HG03520 (cell line): Measurements from ENCODE around the gene BCR.

Source experiments
- ATAC-seq: cut with Tn5 transposase; IDR thresholded peaks from one replicate; pipeline ENCODE4 v1.9.1; 2021; ENCODE audit warnings: mild to moderate bottlenecking, moderate library complexity; ENCODE audit not compliant: unreplicated experiment

The BCR gene

DNA sequence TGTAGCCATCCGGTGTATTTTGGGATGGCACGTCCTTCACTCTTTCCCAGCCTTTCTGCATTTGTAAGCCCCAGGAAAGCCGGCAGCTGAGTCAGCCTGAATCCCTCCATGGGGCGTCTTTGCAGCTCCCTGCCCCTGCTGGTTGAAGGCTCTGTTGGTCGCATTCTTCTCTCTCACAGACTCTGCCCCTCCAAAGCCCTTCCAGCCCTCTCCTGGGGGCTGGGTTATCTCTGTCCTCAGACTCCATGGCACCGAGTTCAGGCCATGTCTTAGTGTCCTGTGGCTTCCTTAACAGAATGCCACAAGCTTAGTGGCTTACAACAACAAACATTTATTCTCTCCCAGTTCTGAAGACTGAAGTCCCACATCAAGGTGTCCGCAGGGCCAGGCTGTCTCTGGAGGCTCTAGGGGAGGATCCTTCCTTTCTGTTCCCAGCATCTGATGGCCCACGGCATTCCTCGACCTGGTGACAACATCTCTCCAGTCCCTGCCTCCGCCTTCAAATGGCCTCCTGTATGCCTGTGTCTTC is 62.2 kb downstream of the BCR start:
- ATAC-seq = no peak

DNA sequence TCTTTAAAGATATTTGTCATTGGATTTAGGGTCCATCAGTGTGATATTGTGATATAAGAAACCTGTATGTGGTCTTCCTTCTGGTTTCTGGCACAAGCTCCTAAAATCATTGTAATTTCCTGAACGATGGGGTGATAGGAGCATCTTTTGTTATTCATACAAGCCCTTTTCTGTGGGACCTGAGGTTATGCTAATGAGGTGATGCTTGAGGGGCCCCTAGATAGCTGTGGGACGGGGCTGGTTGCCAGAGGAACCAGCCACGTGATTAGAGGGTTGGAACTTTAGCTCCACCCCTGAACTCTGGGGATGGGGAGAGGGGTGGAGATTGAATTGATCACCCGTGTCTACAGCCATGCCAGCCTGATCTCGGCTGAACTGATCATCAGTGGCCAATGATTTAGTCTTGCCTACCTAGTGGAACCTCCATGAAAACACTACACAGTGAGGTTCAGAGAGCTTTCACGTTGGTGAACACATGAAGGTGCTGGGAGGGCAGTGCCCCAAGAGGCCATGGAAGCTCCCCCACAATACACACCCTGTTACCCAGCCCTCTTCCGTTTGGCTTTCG is 62.8 kb downstream of the BCR start:
- no peak for ATAC-seq

DNA sequence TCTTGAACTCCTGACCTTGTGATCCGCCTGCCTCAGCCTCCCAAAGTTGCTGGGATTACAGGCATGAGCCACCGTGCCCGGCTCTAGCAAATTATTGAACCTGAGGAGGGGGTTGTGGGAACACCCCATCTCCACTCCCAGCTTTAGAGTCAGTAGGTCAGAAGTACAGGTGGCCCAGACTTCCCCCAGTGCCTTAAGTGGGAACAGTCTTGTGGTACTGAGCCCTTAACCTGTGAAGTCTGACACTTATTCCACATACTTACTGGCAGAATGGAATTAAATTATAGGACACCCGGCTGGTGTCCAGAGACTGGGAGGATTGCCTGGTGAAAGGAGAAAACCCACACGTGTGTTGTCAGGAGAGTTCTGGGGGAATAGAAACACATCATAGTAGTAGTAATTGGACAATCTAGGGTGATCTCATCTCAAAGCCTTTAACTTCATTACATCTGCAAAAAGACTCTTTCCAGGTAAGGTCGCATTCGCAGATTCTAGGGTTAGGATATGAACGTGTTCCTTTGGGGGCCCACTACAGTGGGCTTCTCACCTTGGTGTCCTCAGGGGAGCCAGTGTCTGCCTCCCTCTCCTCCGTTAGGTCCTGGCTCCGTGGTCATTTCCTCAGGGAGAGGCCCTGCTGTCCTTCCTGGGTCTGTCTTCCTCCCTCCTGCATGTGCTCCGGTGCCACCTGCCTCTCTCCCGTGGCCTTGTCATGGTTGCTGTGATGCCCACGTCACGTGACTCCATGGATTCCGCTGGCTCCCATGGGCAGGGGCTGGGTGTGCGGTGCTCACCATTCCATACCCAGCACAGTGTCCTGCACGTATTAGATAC is 63.8 kb downstream of the BCR start:
- ATAC-seq = no peak

DNA sequence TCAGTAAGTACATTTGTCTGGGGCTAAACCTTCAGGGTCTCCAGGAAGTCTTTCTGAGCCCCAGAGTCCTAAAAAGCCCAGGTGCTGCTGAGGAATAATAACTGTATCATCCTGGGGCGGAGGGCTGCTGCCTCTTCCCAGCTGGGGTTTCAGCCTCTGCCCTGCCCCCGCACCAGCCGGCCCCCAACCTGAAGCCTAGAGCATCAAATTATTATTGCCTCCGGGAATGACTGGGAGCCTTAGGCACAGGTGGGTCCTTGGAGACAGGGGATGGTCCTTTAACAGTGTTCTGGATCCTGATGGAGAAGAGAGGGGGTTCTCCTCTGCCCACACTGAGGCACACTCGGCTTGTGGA is 64.4 kb downstream of the BCR start:
- ATAC-seq = no peak

DNA sequence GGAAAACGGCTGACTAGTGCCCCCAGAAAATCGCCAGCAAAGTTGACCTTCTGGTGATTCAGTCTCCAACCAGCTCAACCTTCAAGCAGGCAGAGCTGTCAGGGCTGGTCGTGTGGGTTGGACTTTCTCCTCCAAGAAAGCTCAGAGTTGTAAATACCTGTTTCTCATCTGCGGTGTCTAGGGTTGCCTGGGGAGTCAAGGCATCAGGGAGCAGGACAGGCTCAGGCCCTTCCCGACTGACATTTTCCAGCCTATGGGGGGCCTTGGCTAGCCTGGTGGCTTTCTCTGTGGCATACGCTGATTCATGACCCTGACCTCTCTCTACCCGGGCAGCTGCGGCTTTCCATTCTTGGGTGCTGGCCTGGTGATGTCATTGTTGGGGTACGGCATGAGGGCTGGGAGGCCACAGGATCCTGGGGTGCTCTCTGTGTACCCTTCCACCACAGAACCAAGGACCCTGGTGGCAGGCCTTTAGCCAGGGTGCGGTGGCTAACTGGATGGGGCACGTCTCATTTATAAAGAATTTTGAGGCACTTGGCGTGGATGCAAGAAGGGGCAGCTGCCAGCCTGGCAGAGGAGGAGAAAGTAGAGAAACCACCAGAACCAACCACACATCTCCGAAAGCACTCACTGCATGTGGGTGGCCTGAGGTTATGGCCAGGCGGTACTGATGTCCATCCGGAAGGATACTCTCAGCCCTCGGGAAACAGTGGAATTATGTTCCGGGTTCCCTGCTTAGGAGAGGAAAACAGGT is 64.9 kb downstream of the BCR start:
- ATAC-seq = no peak

DNA sequence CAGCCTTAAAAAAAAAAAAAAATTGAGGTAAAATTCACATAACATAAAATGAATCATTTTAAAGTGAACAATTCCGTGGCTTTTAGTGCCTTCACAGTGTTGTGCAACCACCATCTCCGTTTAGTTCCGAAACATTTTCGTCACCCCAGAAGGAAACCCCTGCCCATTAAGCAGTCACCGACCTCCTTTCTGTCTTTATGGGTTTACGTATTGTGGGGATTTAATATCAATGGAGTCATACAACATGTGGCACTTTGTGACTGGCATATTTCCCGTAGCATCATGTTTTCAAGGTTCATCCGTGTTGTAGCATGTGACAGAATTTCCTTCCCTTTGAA is 65.5 kb downstream of the BCR start:
- no peak for ATAC-seq

DNA sequence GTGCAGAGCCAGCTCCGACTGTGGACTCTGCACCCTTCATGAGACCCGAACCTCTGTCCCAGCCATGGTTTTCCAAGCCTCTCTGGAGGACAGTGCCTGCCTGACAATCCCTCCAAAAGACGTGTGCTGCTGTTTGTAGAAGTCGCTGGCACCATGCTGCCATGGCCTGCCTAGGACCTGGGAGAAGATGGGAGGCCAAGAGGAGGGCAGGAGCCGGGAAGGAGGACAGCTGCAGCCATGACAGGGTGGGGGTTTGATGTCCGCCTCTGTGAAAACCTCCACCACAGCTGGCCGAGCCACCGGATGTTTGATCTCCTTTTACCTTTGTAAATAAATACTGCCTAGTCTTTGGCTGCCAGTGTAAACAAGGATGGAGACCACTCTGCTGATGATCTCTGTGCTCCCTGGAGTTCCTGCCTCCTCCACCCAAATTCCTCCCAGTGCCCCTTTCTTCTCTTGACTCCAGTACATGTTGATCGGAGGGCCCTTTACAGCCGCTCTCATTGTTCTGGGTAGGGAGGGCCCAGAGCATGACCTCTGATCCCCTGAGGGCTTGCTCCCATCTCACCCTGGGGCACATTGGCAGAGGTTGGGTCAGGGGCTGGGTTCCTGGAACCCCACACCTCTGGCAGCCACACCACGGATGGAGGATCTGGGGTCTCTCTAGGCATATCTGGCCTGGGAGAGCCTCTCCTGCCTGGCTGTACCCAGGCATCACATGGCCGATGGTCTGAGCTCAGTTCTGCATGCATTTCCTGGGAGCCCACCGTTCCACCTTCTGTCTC is 66.9 kb downstream of the BCR start:
- no peak for ATAC-seq

DNA sequence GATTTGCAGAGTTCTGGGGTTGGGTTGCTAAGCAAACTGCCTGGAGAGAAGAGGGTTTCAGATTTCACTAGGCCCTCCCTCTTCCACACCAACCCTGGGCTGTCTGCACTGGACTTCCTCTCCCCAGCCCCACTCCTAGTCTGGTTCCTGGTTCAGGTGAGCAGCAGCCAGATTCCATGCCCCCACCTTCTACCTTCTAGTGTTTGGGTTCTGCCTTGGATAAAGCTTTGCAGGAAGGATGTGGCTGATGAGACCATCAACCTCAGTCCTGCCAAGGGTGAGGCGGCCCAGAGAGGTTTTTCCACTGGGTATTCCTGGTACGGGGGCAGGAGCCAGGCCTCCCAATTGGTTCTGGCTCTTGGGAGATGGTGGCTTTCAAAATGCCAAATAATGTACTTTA is 68.3 kb downstream of the BCR start:
- ATAC-seq = no peak

DNA sequence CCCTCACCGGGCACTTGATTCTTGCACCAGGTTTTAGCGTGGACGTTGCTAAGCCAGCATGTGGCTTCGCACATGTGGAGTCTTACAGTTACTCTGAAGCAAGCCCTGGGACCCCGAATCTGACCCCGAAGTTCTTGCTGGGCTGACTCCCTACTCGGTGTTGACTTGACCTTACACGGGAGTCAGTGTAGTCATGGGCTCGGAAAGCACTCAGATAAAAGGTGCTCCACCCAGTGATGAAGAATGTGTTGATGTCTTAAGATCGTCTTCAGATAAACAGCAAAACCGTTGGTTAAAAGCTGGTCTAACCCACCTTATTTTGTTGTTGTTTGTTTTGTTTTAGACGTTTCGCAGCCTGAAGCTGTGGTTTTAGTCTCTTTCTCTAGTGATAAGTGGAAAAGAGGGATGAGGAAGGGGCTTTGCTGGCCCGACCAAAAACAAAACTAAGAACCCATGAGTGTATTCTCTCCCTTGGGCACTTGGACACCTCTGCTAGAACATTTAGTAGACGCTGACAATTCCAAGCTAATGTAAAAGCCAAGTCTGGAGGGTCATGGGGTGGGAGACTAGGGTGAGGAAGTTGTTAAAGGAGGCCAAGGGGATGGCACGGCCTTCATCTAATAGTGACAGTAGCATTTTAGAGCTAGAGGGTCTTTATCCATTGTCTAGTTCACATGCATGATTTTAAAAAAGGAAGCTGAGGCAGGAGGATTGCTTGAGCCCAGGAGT is 69.9 kb downstream of the BCR start:
- no peak for ATAC-seq

DNA sequence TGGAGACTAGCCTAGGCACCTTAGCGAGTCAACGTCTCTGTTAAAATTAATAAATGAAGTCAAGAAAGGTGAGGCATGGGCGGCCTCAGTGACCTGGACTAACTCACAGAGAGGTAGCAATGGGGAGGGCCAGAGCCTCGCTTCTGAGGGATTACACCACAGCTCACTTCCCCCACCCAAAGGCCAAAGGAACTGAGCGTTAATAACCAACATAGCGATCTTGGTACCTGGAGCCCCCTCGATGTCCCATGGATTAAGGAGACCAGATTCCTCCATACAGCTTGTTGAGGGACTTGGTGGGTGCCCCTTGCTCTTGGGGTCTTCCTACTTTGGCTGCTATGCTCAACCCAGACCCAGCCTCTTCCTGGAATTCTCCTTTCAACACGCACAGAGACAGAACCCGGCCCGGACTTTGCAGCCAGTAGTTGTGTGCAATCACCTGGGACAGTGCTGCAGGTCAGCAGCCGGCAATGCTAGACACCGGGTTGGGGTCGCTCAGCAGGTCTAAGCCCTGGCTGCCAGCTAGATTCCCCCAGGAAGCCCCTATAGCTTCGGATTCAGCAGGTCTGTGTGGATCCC is 70.6 kb downstream of the BCR start:
- no peak for ATAC-seq

DNA sequence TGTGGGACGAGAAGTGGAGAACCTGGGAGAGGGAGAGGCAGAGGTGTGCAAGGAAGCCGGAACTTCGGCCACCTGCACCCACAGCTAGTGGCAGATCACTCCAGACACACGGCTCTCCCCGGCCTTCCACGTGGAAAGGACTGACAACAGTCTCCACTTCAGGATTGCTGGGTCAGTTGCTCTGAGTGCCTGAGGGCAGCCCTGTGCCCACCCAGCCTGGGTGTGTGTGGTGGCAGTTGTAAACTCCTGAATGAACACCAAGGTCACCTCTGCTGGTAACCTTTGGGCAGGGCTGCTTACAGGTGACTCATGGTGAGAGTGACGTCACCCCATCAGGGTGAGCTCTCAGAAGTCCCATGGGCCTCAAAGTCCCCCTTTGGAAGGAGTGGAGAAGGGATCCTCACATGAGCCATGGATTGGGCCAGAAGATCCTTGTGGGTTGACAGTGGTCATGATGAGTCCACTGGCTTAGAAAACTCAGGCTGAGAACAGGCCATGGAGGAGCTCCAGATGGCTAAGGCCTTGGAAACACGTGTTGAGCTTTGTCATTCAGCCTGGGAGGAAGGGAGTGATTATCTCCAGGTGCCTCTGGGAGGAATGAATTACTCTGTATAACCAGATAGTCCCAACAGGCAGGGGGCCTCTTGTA is 71.3 kb downstream of the BCR start:
- ATAC-seq = no peak

DNA sequence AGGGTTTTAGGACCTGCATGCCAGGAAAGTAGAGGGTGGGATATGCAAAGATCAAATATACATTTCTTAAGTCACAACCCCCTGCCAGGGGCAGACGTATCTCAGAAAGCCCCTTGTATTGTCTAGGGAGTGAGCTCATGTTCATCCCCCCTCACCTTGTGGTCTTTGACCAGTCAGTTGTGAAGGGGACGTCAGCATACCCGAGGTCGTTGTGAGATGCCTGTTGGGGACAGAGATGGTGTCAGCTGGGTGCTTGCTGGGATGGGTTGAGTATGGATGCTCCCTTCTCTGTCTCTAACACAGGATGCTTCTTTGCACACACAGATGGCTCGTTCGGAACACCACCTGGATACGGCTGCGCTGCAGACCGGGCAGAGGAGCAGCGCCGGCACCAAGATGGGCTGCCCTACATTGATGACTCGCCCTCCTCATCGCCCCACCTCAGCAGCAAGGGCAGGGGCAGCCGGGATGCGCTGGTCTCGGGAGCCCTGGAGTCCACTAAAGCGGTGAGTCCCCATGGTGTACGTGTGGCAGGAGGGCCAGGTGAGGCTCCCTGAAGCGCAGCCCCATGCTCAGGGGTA is 73.3 kb downstream of the BCR start:
- no peak for ATAC-seq

DNA sequence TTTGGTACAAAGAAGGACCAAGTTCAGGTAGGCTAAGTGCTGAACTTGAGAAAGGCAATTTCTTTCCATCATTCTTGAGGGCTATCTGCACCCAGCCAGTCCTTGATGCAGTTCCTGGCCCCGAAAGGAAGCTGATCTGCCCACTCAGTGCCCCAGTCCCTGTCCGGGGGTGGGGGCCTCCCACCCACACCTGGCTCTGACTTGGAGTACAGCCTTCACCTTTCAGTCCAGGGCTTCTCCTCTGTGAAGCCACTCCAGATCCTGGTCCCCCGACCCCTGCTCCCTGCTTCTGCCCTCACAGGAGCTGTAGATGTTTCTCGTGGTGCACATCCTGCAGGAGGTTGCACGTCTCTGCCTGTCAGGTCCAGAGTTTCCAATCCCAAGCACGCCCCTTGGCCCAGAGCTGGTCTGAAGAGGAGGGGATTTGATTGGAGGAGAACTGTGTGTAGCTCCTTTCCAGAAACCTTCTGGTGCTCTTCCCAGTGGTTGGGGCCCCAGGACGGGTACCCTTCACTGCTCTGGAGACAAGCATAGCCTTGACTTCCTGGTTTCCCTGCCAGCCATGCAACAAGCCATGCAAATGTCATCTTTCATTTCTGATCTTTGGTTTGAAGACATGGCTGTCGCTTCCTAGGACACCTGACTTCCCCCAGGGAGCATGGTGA is 75.3 kb downstream of the BCR start:
- no peak for ATAC-seq

DNA sequence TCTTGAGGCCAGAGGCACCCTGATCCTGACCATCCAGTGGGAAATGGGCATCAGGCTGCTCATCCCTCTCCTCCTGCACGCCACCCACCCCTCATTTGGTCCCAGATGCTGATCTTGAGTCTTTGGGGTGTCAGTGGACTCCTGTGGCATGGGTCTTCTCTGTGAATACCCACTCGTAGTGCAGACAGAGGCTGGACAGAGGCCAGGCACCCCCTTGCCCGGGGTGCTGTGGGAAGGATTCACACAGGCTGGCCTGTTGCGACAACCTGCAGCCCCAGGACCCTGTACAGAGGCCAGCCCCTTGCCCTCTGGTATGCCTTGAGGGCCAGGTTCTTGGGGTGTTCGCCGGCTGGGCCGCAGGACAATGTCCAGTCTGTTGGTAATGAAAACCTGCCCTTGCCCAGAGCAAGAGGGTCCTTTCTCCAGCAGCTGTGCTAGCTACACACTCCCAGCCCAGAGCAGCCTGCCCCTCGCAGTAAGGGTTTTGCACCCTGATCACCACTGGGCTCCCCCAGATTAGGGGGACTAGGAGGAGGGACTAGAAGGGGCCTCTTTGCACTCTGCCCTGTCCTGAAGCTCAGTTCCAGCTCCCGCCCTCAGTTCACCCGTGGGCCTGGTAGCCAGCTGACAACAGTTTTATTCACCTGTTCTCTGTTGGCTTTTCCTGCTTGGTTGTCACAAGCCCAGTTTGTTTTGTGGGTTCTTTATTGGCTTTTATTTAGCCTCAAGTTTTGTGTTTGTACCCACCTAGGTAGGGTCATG is 76.0 kb downstream of the BCR start:
- ATAC-seq = no peak

DNA sequence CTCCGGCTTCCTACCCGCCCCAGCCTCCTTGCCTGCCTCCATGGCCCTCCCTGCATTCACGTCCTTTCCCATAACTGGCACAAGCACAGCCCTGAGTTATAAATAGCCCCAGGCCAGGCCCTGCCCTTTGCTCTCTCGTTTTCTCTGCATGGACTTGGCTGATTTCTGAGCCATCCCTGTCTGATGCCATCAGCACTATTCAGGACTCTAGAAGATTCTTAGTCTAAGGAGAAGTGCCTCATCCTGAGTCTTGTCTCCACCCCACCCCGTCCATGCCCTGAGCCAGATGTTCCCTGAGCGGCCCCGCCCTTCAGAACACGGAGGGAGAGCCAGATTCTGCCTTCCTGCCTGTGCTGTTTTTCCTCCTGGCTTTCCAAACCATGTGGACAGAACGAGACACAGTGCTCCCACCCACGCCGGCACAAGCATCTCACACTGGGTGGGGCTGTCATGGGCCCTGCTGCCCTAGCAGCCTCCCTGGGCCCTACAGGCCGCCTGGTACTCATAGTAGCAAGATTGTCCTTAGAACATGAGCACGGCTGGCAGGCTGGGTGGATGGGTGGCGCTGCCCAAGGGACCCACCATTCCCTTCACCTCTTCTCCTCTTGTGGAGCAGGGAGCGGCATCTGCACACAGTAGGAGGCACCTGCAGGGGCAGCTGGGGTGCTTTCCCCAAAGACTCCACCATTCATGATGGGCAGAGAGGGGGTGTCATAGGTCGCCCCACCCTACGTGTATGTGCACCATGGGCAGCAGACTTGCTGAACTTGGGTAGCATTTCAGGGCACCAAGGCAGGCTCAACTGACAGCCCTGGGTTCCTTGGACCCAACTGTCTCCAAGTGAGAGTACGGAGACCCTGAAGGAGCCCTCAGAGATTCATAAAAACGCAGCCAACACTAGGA is 76.9 kb downstream of the BCR start:
- ATAC-seq = no peak

DNA sequence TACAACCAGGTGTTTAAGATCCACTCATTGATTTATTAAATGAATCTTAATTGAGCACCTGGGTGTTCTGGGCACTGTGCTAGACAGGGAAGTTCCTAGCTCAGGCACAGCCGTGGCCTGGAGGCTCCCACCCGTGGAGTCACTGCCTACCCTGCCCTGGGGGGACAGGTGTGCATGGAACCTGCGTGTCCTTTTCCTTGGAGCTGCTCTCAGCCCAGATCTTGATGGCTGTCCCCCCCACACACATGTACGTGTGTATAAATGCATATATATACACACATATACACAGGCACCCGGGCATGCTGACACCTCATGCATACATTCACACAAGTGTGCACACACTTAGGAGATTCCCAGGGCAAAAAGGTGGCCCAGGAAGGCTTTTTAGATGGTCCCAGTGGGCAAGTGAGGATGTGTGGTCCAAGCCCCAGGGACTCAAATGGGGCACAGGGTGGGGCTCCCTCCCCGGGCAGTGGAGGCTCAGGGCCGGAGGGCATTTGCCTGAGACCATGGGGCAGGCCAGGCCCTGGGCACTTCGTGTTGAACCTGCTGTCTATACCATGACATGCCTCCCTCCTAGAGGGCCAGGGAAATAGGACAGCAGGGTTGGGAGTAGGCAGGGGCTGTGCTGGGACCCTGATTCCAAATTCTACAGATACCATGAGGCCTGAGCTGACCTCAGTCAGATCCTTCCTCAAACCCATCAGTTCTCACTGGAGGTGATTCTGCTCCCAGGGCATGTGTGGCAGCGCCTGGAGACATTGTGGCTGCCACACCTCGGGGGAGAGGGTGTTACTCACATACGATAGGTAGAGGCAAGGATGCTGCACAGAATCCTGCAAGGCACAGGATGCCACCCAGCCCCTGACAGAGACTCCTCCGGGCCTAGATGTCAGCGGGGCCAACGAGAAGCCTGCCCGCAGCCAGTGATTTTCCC is 77.8 kb downstream of the BCR start:
- no peak for ATAC-seq
